ENCODE results near the gene DEXI. TPM values are rescaled to one million over a fixed set of nuclear protein-coding genes. Genes with fewer than 3 reads are reported as not detected.

The DEXI gene
- total RNA-seq, 4 donors from 2014 or later, result 106 to 133 (median 125) TPM

GRCh38 chr16:10934325-10935107 lies 7.8 kb downstream of the DEXI start:
- H3K27ac ChIP-seq (replicated peaks in 1 of 4), result peak overlapping the region in 1 of 4 donors; percentile 11

GRCh38 chr16:10933865-10934264 lies 8.4 kb downstream of the DEXI start:
- TF ChIP-seq EP300 (IDR thresholded peaks at IDR 0.05) (no peak), POLR2AphosphoS5 (IDR thresholded peaks at IDR 0.05) (no peak), POLR2A (IDR thresholded peaks at IDR 0.05; ENCODE audit: low read depth) (no peak), CTCF (IDR thresholded peaks at IDR 0.05) (no peak)
- no peak overlapping the region for H3K4me3 ChIP-seq
- no peak for DNase-seq (ENCODE audit: extremely low spot score)
- intact Hi-C loops (cut with DNase I), result no loop called here
- no peaks in the 10 kb centered on the region for H3K27me3 ChIP-seq
- peaks cover 69 to 86% (median 77%) of the 10 kb centered on the region in 4 donors for H3K4me1 ChIP-seq
- no peak overlapping the region for H3K27ac ChIP-seq (replicated peaks in 1 of 4)
- WGBS, result 90% methylated on average over 8 of the region's 8 CpGs
- H3K36me3 ChIP-seq, result peaks cover 0 to 50% (median 31%) of the 10 kb centered on the region in 4 donors
- H3K9me3 ChIP-seq, result no peaks in the 10 kb centered on the region

More at GRCh38 chr16:10934325-10935107, 7.8 kb downstream of the DEXI start:
- no peak for TF ChIP-seq POLR2AphosphoS5 (IDR thresholded peaks at IDR 0.05)
- no peak for TF ChIP-seq EP300 (IDR thresholded peaks at IDR 0.05)
- no peak for TF ChIP-seq POLR2A (IDR thresholded peaks at IDR 0.05; ENCODE audit: low read depth)
- no peak for TF ChIP-seq CTCF (IDR thresholded peaks at IDR 0.05)
- H3K27me3 ChIP-seq, result no peaks in the 10 kb centered on the region
- 96% methylated on average over 9 of the region's 13 CpGs for WGBS
- DNase-seq (ENCODE audit: extremely low spot score), result no peak
- peaks cover 0 to 43% (median 24%) of the 10 kb centered on the region in 4 donors for H3K36me3 ChIP-seq
- intact Hi-C loops (cut with DNase I), result no loop called here
- no peak overlapping the region for H3K4me3 ChIP-seq
- peaks cover 74 to 88% (median 81%) of the 10 kb centered on the region in 4 donors for H3K4me1 ChIP-seq
- H3K9me3 ChIP-seq, result no peaks in the 10 kb centered on the region

- H3K27me3 ChIP-seq, result no peaks in the 10 kb centered on the region
- no peaks in the 10 kb centered on the region for H3K9me3 ChIP-seq
- intact Hi-C loops (cut with DNase I), result no loop called here
- 79% methylated on average over 11 of the region's 11 CpGs for WGBS
- no peak for TF ChIP-seq POLR2A (IDR thresholded peaks at IDR 0.05; ENCODE audit: low read depth)
- TF ChIP-seq CTCF (IDR thresholded peaks at IDR 0.05), result no peak
- no peak for TF ChIP-seq EP300 (IDR thresholded peaks at IDR 0.05)
- no peak for TF ChIP-seq POLR2AphosphoS5 (IDR thresholded peaks at IDR 0.05)
- H3K27ac ChIP-seq (replicated peaks in 1 of 4), result no peak overlapping the region
- DNase-seq (ENCODE audit: extremely low spot score), result no peak
- H3K36me3 ChIP-seq, result peaks cover 0 to 57% (median 38%) of the 10 kb centered on the region in 4 donors
- no peak overlapping the region for H3K4me3 ChIP-seq
- H3K4me1 ChIP-seq, result peaks cover 62 to 78% (median 70%) of the 10 kb centered on the region in 4 donors
Observed at GRCh38 chr16:10932959-10933710, 9.1 kb downstream of the DEXI start.

- Histone ChIP-seq H3K27ac (replicated peaks in 1 of 4) (no peak overlapping the region), H3K4me3 (no peak overlapping the region), H3K9me3 (no peaks in the 10 kb centered on the region), H3K4me1 (peaks cover 52 to 68% (median 60%) of the 10 kb centered on the region in 4 donors), H3K27me3 (no peaks in the 10 kb centered on the region), H3K36me3 (peaks cover 7 to 68% (median 48%) of the 10 kb centered on the region in 4 donors)
- no peak for TF ChIP-seq POLR2A (IDR thresholded peaks at IDR 0.05; ENCODE audit: low read depth)
- TF ChIP-seq CTCF (IDR thresholded peaks at IDR 0.05), result no peak
- TF ChIP-seq POLR2AphosphoS5 (IDR thresholded peaks at IDR 0.05), result no peak
- TF ChIP-seq EP300 (IDR thresholded peaks at IDR 0.05), result no peak
- intact Hi-C loops (cut with DNase I), result no loop called here
- WGBS, result 94% methylated on average over 11 of the region's 11 CpGs
- no peak for DNase-seq (ENCODE audit: extremely low spot score)
Observed at GRCh38 chr16:10931977-10932632, 10.2 kb downstream of the DEXI start.

Data from esophagus muscularis mucosa (tissue), 4 donors.